GM23338 (cell line): ENCODE results near the gene CEP85. TPM values are rescaled to one million over a fixed set of nuclear protein-coding genes. Genes with fewer than 3 reads are reported as not detected.

Source experiments
- ATAC-seq: fragments of 200-7000 bp; cut with Tn5 transposase; 3 replicates; pipeline ENCODE4 v1.9.1; 2020
- DNase-seq: peaks from one replicate; pipeline ENCODE4 v3.0.0-alpha.2; 2015; ENCODE audit warnings: low spot score
- H2AFZ ChIP-seq: fragments of 200-600 bp; sonication (generic); 2 replicates; pipeline ENCODE4 v1.8.0; 2016; ENCODE audit warnings: antibody characterized with exemption, mild to moderate bottlenecking, moderate library complexity
- H3F3A ChIP-seq: fragments of 200-600 bp; sonication (generic); replicated peaks from 2 replicates; pipeline ENCODE4 v1.8.0; 2017; ENCODE audit warnings: antibody characterized with exemption, mixed run types, low read depth
- H3K27ac ChIP-seq: fragments of 200-600 bp; sonication (generic); 2 replicates; pipeline ENCODE4 v1.6.1; 2016; ENCODE audit warnings: low read depth
- H3K27me3 ChIP-seq: fragments of 200-600 bp; sonication (generic); 2 replicates; pipeline ENCODE4 v1.8.0; 2016; ENCODE audit warnings: mild to moderate bottlenecking, mixed run types, moderate library complexity; ENCODE audit not compliant: insufficient read depth
- H3K36me3 ChIP-seq: fragments of 200-600 bp; sonication (generic); 2 replicates; pipeline ENCODE4 v1.8.0; 2016; ENCODE audit warnings: mild to moderate bottlenecking; ENCODE audit not compliant: insufficient read depth
- H3K4me1 ChIP-seq: fragments of 200-600 bp; sonication (generic); 2 replicates; pipeline ENCODE4 v1.8.0; 2016; ENCODE audit warnings: mild to moderate bottlenecking, moderate library complexity; ENCODE audit not compliant: insufficient read depth
- H3K4me2 ChIP-seq: fragments of 200-600 bp; sonication (generic); 2 replicates; pipeline ENCODE4 v1.7.1; 2017; ENCODE audit warnings: mixed run types
- H3K4me3 ChIP-seq: fragments of 200-600 bp; sonication (generic); 2 replicates; pipeline ENCODE4 v1.6.1; 2016; ENCODE audit warnings: mixed run types
- H3K79me2 ChIP-seq: fragments of 200-600 bp; sonication (generic); replicated peaks from 2 replicates; pipeline ENCODE4 v1.8.0; 2017; ENCODE audit warnings: mild to moderate bottlenecking; ENCODE audit not compliant: insufficient read depth
- H3K9me2 ChIP-seq: fragments of 200-600 bp; sonication (generic); 2 replicates; pipeline ENCODE4 v1.8.0; 2017; ENCODE audit not compliant: insufficient read depth
- H4K20me1 ChIP-seq: fragments of 200-600 bp; sonication (generic); replicated peaks from 2 replicates; pipeline ENCODE4 v1.8.0; 2017; ENCODE audit warnings: mild to moderate bottlenecking; ENCODE audit not compliant: insufficient read depth
- H3K27ac Mint-ChIP-seq: 2 replicates; pipeline ENCODE4 v1.8.0; 2020; ENCODE audit warnings: inconsistent platforms, mild to moderate bottlenecking, moderate library complexity, mixed read lengths
- H3K27me3 Mint-ChIP-seq: 3 replicates; pipeline ENCODE4 v1.8.0; 2022; ENCODE audit warnings: low read depth, mild to moderate bottlenecking, moderate library complexity, mixed read lengths, inconsistent platforms; ENCODE audit not compliant: insufficient read depth, poor library complexity
- H3K36me3 Mint-ChIP-seq: 3 replicates; pipeline ENCODE4 v1.8.0; 2021; ENCODE audit warnings: low read depth, mild to moderate bottlenecking, inconsistent platforms, moderate library complexity, mixed read lengths
- H3K4me1 Mint-ChIP-seq: 3 replicates; pipeline ENCODE4 v1.8.0; 2020; ENCODE audit warnings: mild to moderate bottlenecking, inconsistent platforms, mixed read lengths
- H3K4me3 Mint-ChIP-seq: 3 replicates; pipeline ENCODE4 v1.8.0; 2021; ENCODE audit warnings: moderate library complexity, mild to moderate bottlenecking, inconsistent platforms, mixed read lengths
- H3K9me3 Mint-ChIP-seq: 3 replicates; pipeline ENCODE4 v1.8.0; 2020; ENCODE audit warnings: moderate library complexity, mild to moderate bottlenecking, inconsistent platforms, mixed read lengths
- CREB1 ChIP-seq: fragments of 250-450 bp; sonication (Bioruptor Pico); IDR thresholded peaks from 2 replicates; pipeline ENCODE4 v1.5.0; 2020; ENCODE audit warnings: low read depth, mild to moderate bottlenecking, moderate library complexity
- EZH2 ChIP-seq: fragments of 200-600 bp; sonication (generic); IDR thresholded peaks from one replicate; pipeline ENCODE4 v1.8.0; 2017; ENCODE audit warnings: antibody characterized with exemption, mild to moderate bottlenecking, low read depth; ENCODE audit not compliant: unreplicated experiment
- EZH2phosphoT487 ChIP-seq: fragments of 200-600 bp; sonication (generic); IDR thresholded peaks from one replicate; pipeline ENCODE4 v1.8.1; 2018; ENCODE audit warnings: antibody characterized with exemption; ENCODE audit not compliant: unreplicated experiment
- NANOG ChIP-seq: IDR thresholded peaks from 2 replicates; pipeline ENCODE4 v1.6.1; 2016; ENCODE audit warnings: antibody characterized with exemption, borderline replicate concordance
- POLR2AphosphoS5 ChIP-seq: IDR thresholded peaks from 2 replicates; pipeline ENCODE4 v1.6.1; 2016; ENCODE audit warnings: antibody characterized with exemption, low read depth
- REST ChIP-seq: IDR thresholded peaks from one replicate; pipeline ENCODE4 v1.6.1; 2018; ENCODE audit warnings: antibody characterized with exemption; ENCODE audit not compliant: unreplicated experiment
- ZNF331 ChIP-seq: fragments of 250-450 bp; sonication (Bioruptor Pico); IDR thresholded peaks from 2 replicates; pipeline ENCODE4 v1.5.0; 2020; ENCODE audit warnings: low read depth, mild to moderate bottlenecking, moderate library complexity
- ZNF462 ChIP-seq: fragments of 250-450 bp; sonication (Bioruptor Pico); IDR thresholded peaks from 2 replicates; pipeline ENCODE4 v1.5.0; 2020; ENCODE audit warnings: mild to moderate bottlenecking, moderate library complexity
- polyA plus RNA-seq: library from polyadenylated mRNA; unstranded; fragments of >200 nt; fragmentation: Nextera tagmentation; extraction: Ambion mirVana; gene quantifications from 2 replicates; pipeline ENCODE4 v1.2.1, GENCODE V29; 2016
- total RNA-seq: library from RNA; depleted of rRNA; stranded (reverse); fragments of >200 nt; shearing (Covaris generic); gene quantifications from 2 replicates; pipeline ENCODE4 v1.2.3, GENCODE V29; 2014

CEP85 gene
- total and polyA plus RNA-seq, 2 experiments from 2014 or later = 12.8 to 36.8 TPM

- no peak for TF ChIP-seq ZNF462 (CRISPR knock-in tag)
- no peak for TF ChIP-seq ZNF331 (CRISPR knock-in tag)
- TF ChIP-seq REST = no peak
Observed at GRCh38 chr1:26286064-26286416, 52.0 kb downstream of the CEP85 start (continued).

GRCh38 chr1:26287033-26287711 lies 53.2 kb downstream of the CEP85 start:
- Mint-ChIP-seq H3K27ac (no peak overlapping the region), H3K9me3 (no peaks in the 10 kb centered on the region), H3K4me1 (peaks cover 45% of the 10 kb centered on the region), H3K27me3 (peaks cover 14% of the 10 kb centered on the region), H3K4me3 (no peak overlapping the region), H3K36me3 (no peaks in the 10 kb centered on the region; the same call in 2 of the 3 replicates)
- H3F3A ChIP-seq = no peaks in the 10 kb centered on the region
- no peak overlapping the region for H3K27ac ChIP-seq
- no peaks in the 10 kb centered on the region for H3K9me2 ChIP-seq
- H4K20me1 ChIP-seq = 0 out of 2 replicates have a peak, but pooled peaks cover 3% of the 10 kb centered on the region
- H3K27me3 ChIP-seq = no peaks in the 10 kb centered on the region
- H3K4me2 ChIP-seq = no peak overlapping the region
- DNase-seq = no peak
- ATAC-seq = no peak
- no peaks in the 10 kb centered on the region for H3K79me2 ChIP-seq
- H3K36me3 ChIP-seq = no peaks in the 10 kb centered on the region
- peaks cover 12% of the 10 kb centered on the region; the same call in 1 of the 2 replicates for H3K4me1 ChIP-seq
- H3K4me3 ChIP-seq = no peak overlapping the region
- H2AFZ ChIP-seq = no peak overlapping the region
- no peak for TF ChIP-seq NANOG
- TF ChIP-seq CREB1 (CRISPR knock-in tag) = no peak
- TF ChIP-seq EZH2phosphoT487 = no peak
- TF ChIP-seq EZH2 = no peak
- TF ChIP-seq POLR2AphosphoS5 = no peak
